Activated naive CD4-positive, alpha-beta T cell treated with Interleukin-2 at 50 U/mL for 16 hours (primary cell): ENCODE results near the gene RUFY4.

Experiments
- DNase-seq: peaks from one replicate; pipeline ENCODE4 v3.0.0-alpha.2; 2020

RUFY4 gene

GRCh38 chr2:218063896-218064295 is 5.2 kb upstream of the RUFY4 start:
- DNase-seq: no peak

- DNase-seq: no peak
Observed at GRCh38 chr2:218065239-218066006, 3.6 kb upstream of the RUFY4 start.

- DNase-seq: no peak
Observed at GRCh38 chr2:218066926-218067515, 2.0 kb upstream of the RUFY4 start.

GRCh38 chr2:218067523-218067922 is 1.5 kb upstream of the RUFY4 start:
- no peak for DNase-seq

GRCh38 chr2:218069606-218070300 is 700 bp downstream of the RUFY4 start:
- no peak for DNase-seq

GRCh38 chr2:218070587-218070986 is 1.5 kb downstream of the RUFY4 start:
- no peak for DNase-seq

- DNase-seq: no peak
Observed at GRCh38 chr2:218071218-218071937, 2.3 kb downstream of the RUFY4 start.

- no peak for DNase-seq
Observed at GRCh38 chr2:218072002-218072401, 2.9 kb downstream of the RUFY4 start.

- DNase-seq: no peak
Observed at GRCh38 chr2:218072478-218073024, 3.5 kb downstream of the RUFY4 start.

- no peak for DNase-seq
Observed at GRCh38 chr2:218073185-218073584, 4.1 kb downstream of the RUFY4 start.

- no peak for DNase-seq
Observed at GRCh38 chr2:218074031-218074430, 5.0 kb downstream of the RUFY4 start.

- no peak for DNase-seq
Observed at GRCh38 chr2:218075975-218076811, 7.1 kb downstream of the RUFY4 start.

- no peak for DNase-seq
Observed at GRCh38 chr2:218077464-218078216, 8.6 kb downstream of the RUFY4 start.

- DNase-seq: no peak
Observed at GRCh38 chr2:218079943-218080913, 11.2 kb downstream of the RUFY4 start.

- no peak for DNase-seq
Observed at GRCh38 chr2:218081063-218081462, 12.0 kb downstream of the RUFY4 start.

- DNase-seq: no peak
Observed at GRCh38 chr2:218081695-218082094, 12.6 kb downstream of the RUFY4 start.

GRCh38 chr2:218082586-218083351 is 13.7 kb downstream of the RUFY4 start:
- no peak for DNase-seq

- DNase-seq: no peak
Observed at GRCh38 chr2:218083352-218083676, 14.3 kb downstream of the RUFY4 start.

GRCh38 chr2:218086478-218086877 is 17.4 kb downstream of the RUFY4 start:
- no peak for DNase-seq
